ENCODE results near the gene FUOM. TPM values are rescaled to one million over a fixed set of nuclear protein-coding genes. Genes with fewer than 3 reads are reported as not detected.
A peak's percentile ranks its signal among the peaks of the same experiment; 100 is the strongest.

Gene FUOM
- total and polyA plus RNA-seq, 2 of the 8 experiments (the other 6 are each of a cell fraction or from before 2014, with no cell fraction given), result 22.0 to 30.4 TPM

DNA sequence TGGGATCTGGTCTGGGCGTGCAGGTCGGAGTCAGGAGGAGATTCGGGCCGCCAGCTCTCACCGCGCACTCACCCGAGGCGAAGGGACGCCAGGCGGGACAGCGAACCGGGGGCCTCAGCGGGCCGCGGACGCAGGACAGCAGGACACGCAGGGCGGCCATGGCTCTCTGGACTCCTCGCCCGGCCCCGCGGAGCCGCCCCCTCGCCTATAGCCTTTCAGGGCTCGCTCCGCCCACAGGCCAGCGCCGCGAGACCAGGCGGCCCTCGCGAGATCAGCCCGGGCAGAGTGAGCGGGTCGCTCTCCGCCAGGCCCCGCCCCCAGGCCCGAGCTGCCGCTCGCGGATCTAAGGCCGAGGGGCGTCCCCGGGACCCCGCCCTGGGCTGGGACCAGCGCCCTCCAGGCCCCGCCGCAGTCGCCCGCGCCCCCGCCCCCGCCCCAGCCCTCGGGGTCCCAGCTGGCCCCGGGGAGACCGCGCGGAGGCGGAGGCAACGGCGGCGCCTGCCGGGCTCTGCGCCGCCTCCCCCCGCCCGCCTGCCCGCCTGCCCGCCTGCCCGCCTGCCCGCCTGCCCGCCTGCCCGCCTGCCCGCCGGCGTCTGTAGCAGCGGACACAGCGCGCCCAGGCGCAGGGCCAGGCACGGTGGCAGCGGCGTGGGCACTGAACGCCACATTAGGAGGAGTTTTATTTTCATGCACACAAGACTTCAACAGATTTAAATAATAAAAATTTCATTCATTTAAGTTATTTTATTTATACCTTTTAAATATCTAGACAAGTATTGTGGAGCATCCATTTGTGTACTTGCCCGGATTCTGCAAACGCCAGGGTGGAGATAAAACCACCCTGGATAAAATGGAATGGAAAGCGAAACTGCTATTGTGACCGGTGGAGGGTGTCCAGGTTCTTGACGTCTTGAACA, 15.6 kb upstream of the FUOM start, which contains the start of gene ECHS1 (continued):
- TF ChIP-seq, protein P1, sequence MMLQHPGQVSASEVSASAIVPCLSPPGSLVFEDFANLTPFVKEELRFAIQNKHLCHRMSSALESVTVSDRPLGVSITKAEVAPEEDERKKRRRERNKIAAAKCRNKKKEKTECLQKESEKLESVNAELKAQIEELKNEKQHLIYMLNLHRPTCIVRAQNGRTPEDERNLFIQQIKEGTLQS (IDR thresholded peaks at IDR 0.05; ENCODE audit: insufficient read depth, low read depth, low read length), result no peak
- TF ChIP-seq TAF7 (optimal IDR thresholded peaks at IDR 0.05; ENCODE audit: borderline replicate concordance, low read depth, low read length) (no peak), NANOG (IDR thresholded peaks at IDR 0.05; ENCODE audit: insufficient read depth, low read depth, low read length, poor library complexity, severe bottlenecking) (no peak), RXRA (IDR thresholded peaks at IDR 0.05; ENCODE audit: insufficient read depth, low read depth, low read length) (no peak), ASH2L (IDR thresholded peaks at IDR 0.05; ENCODE audit: low read length) (no peak), YY1 (IDR thresholded peaks at IDR 0.05; ENCODE audit: low read depth, low read length) (peak; percentile 86), TEAD4 (IDR thresholded peaks at IDR 0.05; ENCODE audit: low read depth, low read length) (no peak), TAF1 (IDR thresholded peaks at IDR 0.05; ENCODE audit: low read depth, low read length) (peak; percentile 73), SAP30 (IDR thresholded peaks at IDR 0.05; ENCODE audit: insufficient read depth, insufficient replicate concordance, low read length) (no peak), SP4 (IDR thresholded peaks at IDR 0.05; ENCODE audit: low read length) (no peak), EGR1 (IDR thresholded peaks at IDR 0.05; ENCODE audit: borderline replicate concordance, low read depth, low read length) (no peak), ZNF274 (IDR thresholded peaks at IDR 0.05; ENCODE audit: borderline replicate concordance, extremely low read depth, low read length) (no peak), SUZ12 (IDR thresholded peaks at IDR 0.05; ENCODE audit: low read length) (no peak), MAFK (IDR thresholded peaks at IDR 0.05; ENCODE audit: low read depth, low read length) (no peak), CTBP2 (IDR thresholded peaks at IDR 0.05; ENCODE audit: borderline replicate concordance, insufficient read depth, insufficient read length, low read length) (no peak), NRF1 (IDR thresholded peaks at IDR 0.05; ENCODE audit: low read depth, low read length) (no peak), PHF8 (conservative IDR thresholded peaks at IDR 0.05; ENCODE audit: low read depth, low read length) (peak; percentile 86), SIN3A (conservative IDR thresholded peaks at IDR 0.05 in 1 of 2, IDR thresholded peaks at IDR 0.05 in 1 of 2; ENCODE audit: low read depth in 1 of 2, low read length in 2 of 2) (peak in 1 of 2 experiments; percentile 44; a peak in 1 of 4 replicates)
- TF ChIP-seq, protein P2, sequence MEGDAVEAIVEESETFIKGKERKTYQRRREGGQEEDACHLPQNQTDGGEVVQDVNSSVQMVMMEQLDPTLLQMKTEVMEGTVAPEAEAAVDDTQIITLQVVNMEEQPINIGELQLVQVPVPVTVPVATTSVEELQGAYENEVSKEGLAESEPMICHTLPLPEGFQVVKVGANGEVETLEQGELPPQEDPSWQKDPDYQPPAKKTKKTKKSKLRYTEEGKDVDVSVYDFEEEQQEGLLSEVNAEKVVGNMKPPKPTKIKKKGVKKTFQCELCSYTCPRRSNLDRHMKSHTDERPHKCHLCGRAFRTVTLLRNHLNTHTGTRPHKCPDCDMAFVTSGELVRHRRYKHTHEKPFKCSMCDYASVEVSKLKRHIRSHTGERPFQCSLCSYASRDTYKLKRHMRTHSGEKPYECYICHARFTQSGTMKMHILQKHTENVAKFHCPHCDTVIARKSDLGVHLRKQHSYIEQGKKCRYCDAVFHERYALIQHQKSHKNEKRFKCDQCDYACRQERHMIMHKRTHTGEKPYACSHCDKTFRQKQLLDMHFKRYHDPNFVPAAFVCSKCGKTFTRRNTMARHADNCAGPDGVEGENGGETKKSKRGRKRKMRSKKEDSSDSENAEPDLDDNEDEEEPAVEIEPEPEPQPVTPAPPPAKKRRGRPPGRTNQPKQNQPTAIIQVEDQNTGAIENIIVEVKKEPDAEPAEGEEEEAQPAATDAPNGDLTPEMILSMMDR (IDR thresholded peaks at IDR 0.05; ENCODE audit: control extremely low read depth in 1 of 3, insufficient read depth in 1 of 3, low read depth in 1 of 3, low read length in 3 of 3), result no peak
